GM23338 (cell line): ENCODE results near the gene TNFRSF4. TPM values are rescaled to one million over a fixed set of nuclear protein-coding genes. Genes with fewer than 3 reads are reported as not detected.

Source experiments
- ATAC-seq: fragments of 200-7000 bp; cut with Tn5 transposase; 3 replicates; pipeline ENCODE4 v1.9.1; 2020
- DNase-seq: peaks from one replicate; pipeline ENCODE4 v3.0.0-alpha.2; 2015; ENCODE audit warnings: low spot score
- H2AFZ ChIP-seq: fragments of 200-600 bp; sonication (generic); 2 replicates; pipeline ENCODE4 v1.8.0; 2016; ENCODE audit warnings: antibody characterized with exemption, mild to moderate bottlenecking, moderate library complexity
- H3F3A ChIP-seq: fragments of 200-600 bp; sonication (generic); replicated peaks from 2 replicates; pipeline ENCODE4 v1.8.0; 2017; ENCODE audit warnings: antibody characterized with exemption, mixed run types, low read depth
- H3K27ac ChIP-seq: fragments of 200-600 bp; sonication (generic); 2 replicates; pipeline ENCODE4 v1.6.1; 2016; ENCODE audit warnings: low read depth
- H3K27me3 ChIP-seq: fragments of 200-600 bp; sonication (generic); 2 replicates; pipeline ENCODE4 v1.8.0; 2016; ENCODE audit warnings: mild to moderate bottlenecking, mixed run types, moderate library complexity; ENCODE audit not compliant: insufficient read depth
- H3K36me3 ChIP-seq: fragments of 200-600 bp; sonication (generic); 2 replicates; pipeline ENCODE4 v1.8.0; 2016; ENCODE audit warnings: mild to moderate bottlenecking; ENCODE audit not compliant: insufficient read depth
- H3K4me1 ChIP-seq: fragments of 200-600 bp; sonication (generic); 2 replicates; pipeline ENCODE4 v1.8.0; 2016; ENCODE audit warnings: mild to moderate bottlenecking, moderate library complexity; ENCODE audit not compliant: insufficient read depth
- H3K4me2 ChIP-seq: fragments of 200-600 bp; sonication (generic); 2 replicates; pipeline ENCODE4 v1.7.1; 2017; ENCODE audit warnings: mixed run types
- H3K4me3 ChIP-seq: fragments of 200-600 bp; sonication (generic); 2 replicates; pipeline ENCODE4 v1.6.1; 2016; ENCODE audit warnings: mixed run types
- H3K79me2 ChIP-seq: fragments of 200-600 bp; sonication (generic); replicated peaks from 2 replicates; pipeline ENCODE4 v1.8.0; 2017; ENCODE audit warnings: mild to moderate bottlenecking; ENCODE audit not compliant: insufficient read depth
- H3K9me2 ChIP-seq: fragments of 200-600 bp; sonication (generic); 2 replicates; pipeline ENCODE4 v1.8.0; 2017; ENCODE audit not compliant: insufficient read depth
- H4K20me1 ChIP-seq: fragments of 200-600 bp; sonication (generic); replicated peaks from 2 replicates; pipeline ENCODE4 v1.8.0; 2017; ENCODE audit warnings: mild to moderate bottlenecking; ENCODE audit not compliant: insufficient read depth
- H3K27ac Mint-ChIP-seq: 2 replicates; pipeline ENCODE4 v1.8.0; 2020; ENCODE audit warnings: inconsistent platforms, mild to moderate bottlenecking, moderate library complexity, mixed read lengths
- H3K27me3 Mint-ChIP-seq: 3 replicates; pipeline ENCODE4 v1.8.0; 2022; ENCODE audit warnings: low read depth, mild to moderate bottlenecking, moderate library complexity, mixed read lengths, inconsistent platforms; ENCODE audit not compliant: insufficient read depth, poor library complexity
- H3K36me3 Mint-ChIP-seq: 3 replicates; pipeline ENCODE4 v1.8.0; 2021; ENCODE audit warnings: low read depth, mild to moderate bottlenecking, inconsistent platforms, moderate library complexity, mixed read lengths
- H3K4me1 Mint-ChIP-seq: 3 replicates; pipeline ENCODE4 v1.8.0; 2020; ENCODE audit warnings: mild to moderate bottlenecking, inconsistent platforms, mixed read lengths
- H3K4me3 Mint-ChIP-seq: 3 replicates; pipeline ENCODE4 v1.8.0; 2021; ENCODE audit warnings: moderate library complexity, mild to moderate bottlenecking, inconsistent platforms, mixed read lengths
- H3K9me3 Mint-ChIP-seq: 3 replicates; pipeline ENCODE4 v1.8.0; 2020; ENCODE audit warnings: moderate library complexity, mild to moderate bottlenecking, inconsistent platforms, mixed read lengths
- CREB1 ChIP-seq: fragments of 250-450 bp; sonication (Bioruptor Pico); IDR thresholded peaks from 2 replicates; pipeline ENCODE4 v1.5.0; 2020; ENCODE audit warnings: low read depth, mild to moderate bottlenecking, moderate library complexity
- CTCF ChIP-seq, 2 experiments: fragments of 200-600 bp in 1 of 2; sonication (generic) in 1 of 2; conservative IDR thresholded peaks; 2 replicates each; pipeline versions ENCODE4 v1.5.1 to v1.6.1; 2016 to 2017; ENCODE audit warnings: antibody characterized with exemption in 2 of 2, low read depth in 2 of 2, mild to moderate bottlenecking in 2 of 2, moderate library complexity in 1 of 2
- ETS1 ChIP-seq: IDR thresholded peaks from 2 replicates; pipeline ENCODE4 v1.6.1; 2016; ENCODE audit warnings: antibody characterized with exemption
- EZH2 ChIP-seq: fragments of 200-600 bp; sonication (generic); IDR thresholded peaks from one replicate; pipeline ENCODE4 v1.8.0; 2017; ENCODE audit warnings: antibody characterized with exemption, mild to moderate bottlenecking, low read depth; ENCODE audit not compliant: unreplicated experiment
- EZH2phosphoT487 ChIP-seq: fragments of 200-600 bp; sonication (generic); IDR thresholded peaks from one replicate; pipeline ENCODE4 v1.8.1; 2018; ENCODE audit warnings: antibody characterized with exemption; ENCODE audit not compliant: unreplicated experiment
- JUNB ChIP-seq: IDR thresholded peaks from one replicate; pipeline ENCODE4 v1.6.1; 2016; ENCODE audit warnings: antibody characterized with exemption; ENCODE audit not compliant: unreplicated experiment
- NANOG ChIP-seq: IDR thresholded peaks from 2 replicates; pipeline ENCODE4 v1.6.1; 2016; ENCODE audit warnings: antibody characterized with exemption, borderline replicate concordance
- POLR2AphosphoS5 ChIP-seq: IDR thresholded peaks from 2 replicates; pipeline ENCODE4 v1.6.1; 2016; ENCODE audit warnings: antibody characterized with exemption, low read depth
- REST ChIP-seq: IDR thresholded peaks from one replicate; pipeline ENCODE4 v1.6.1; 2018; ENCODE audit warnings: antibody characterized with exemption; ENCODE audit not compliant: unreplicated experiment
- STAT1 ChIP-seq: IDR thresholded peaks from one replicate; pipeline ENCODE4 v1.6.1; 2016; ENCODE audit warnings: antibody characterized with exemption; ENCODE audit not compliant: unreplicated experiment
- ZNF114 ChIP-seq: fragments of 250-450 bp; sonication (Bioruptor Pico); IDR thresholded peaks from 2 replicates; pipeline ENCODE4 v1.5.0; 2020; ENCODE audit warnings: mild to moderate bottlenecking, moderate library complexity
- ZNF331 ChIP-seq: fragments of 250-450 bp; sonication (Bioruptor Pico); IDR thresholded peaks from 2 replicates; pipeline ENCODE4 v1.5.0; 2020; ENCODE audit warnings: low read depth, mild to moderate bottlenecking, moderate library complexity
- ZNF462 ChIP-seq: fragments of 250-450 bp; sonication (Bioruptor Pico); IDR thresholded peaks from 2 replicates; pipeline ENCODE4 v1.5.0; 2020; ENCODE audit warnings: mild to moderate bottlenecking, moderate library complexity
- polyA plus RNA-seq: library from polyadenylated mRNA; unstranded; fragments of >200 nt; fragmentation: Nextera tagmentation; extraction: Ambion mirVana; gene quantifications from 2 replicates; pipeline ENCODE4 v1.2.1, GENCODE V29; 2016
- total RNA-seq: library from RNA; depleted of rRNA; stranded (reverse); fragments of >200 nt; shearing (Covaris generic); gene quantifications from 2 replicates; pipeline ENCODE4 v1.2.3, GENCODE V29; 2014

The TNFRSF4 gene
- total and polyA plus RNA-seq, 2 experiments from 2014 or later = not detected

- H3K27me3 Mint-ChIP-seq = peaks cover 16% of the 10 kb centered on the region
- H3K4me1 Mint-ChIP-seq = peaks cover 18% of the 10 kb centered on the region
- no peak overlapping the region for H3K4me2 ChIP-seq
- H2AFZ ChIP-seq = no peak overlapping the region
- H3K27ac ChIP-seq = no peak overlapping the region
- peaks cover 8% of the 10 kb centered on the region; the same call in 1 of the 2 replicates for H3K79me2 ChIP-seq
- no peaks in the 10 kb centered on the region for H3K27me3 ChIP-seq
- H3K9me2 ChIP-seq = no peaks in the 10 kb centered on the region
- no peaks in the 10 kb centered on the region for H3K36me3 Mint-ChIP-seq
- no peaks in the 10 kb centered on the region for H4K20me1 ChIP-seq
- H3K4me1 ChIP-seq = peaks cover 10% of the 10 kb centered on the region; the same call in 1 of the 2 replicates
- no peak for DNase-seq
- 0 out of 2 replicates have a peak, but pooled peaks cover 6% of the 10 kb centered on the region for H3F3A ChIP-seq
- no peak overlapping the region; the same call in 2 of the 3 replicates for H3K4me3 Mint-ChIP-seq
- no peak overlapping the region for H3K27ac Mint-ChIP-seq
- H3K9me3 Mint-ChIP-seq = no peaks in the 10 kb centered on the region
- TF ChIP-seq ZNF462 (no peak), EZH2 (no peak), JUNB (no peak), POLR2AphosphoS5 (no peak), CREB1 (CRISPR knock-in tag) (no peak), NANOG (no peak), EZH2phosphoT487 (no peak), REST (no peak), STAT1 (no peak), ZNF114 (no peak), ZNF331 (CRISPR knock-in tag) (no peak), CTCF (conservative IDR thresholded peaks at IDR 0.05; ENCODE audit: low read depth in 2 of 2) (no peak), ETS1 (no peak)
- ATAC-seq = no peak
- H3K4me3 ChIP-seq = no peak overlapping the region
- H3K36me3 ChIP-seq = no peaks in the 10 kb centered on the region
Observed at GRCh38 chr1:1169429-1170214, 44.3 kb downstream of the TNFRSF4 start.
